Cerebellar cortex (tissue), 1 donor: Measurements from ENCODE around the gene PRAMEF2.
"Not testable (repeated sequence)": the region's sequence is repeated elsewhere in the genome, so short reads cannot be mapped to it uniquely, and the experiment has no call there.

ENCODE experiments used
- DNase-seq: peaks from one replicate; pipeline ENCODE4 v3.0.0-alpha.2; 2015; ENCODE audit warnings: low spot score

The PRAMEF2 gene, protein sequence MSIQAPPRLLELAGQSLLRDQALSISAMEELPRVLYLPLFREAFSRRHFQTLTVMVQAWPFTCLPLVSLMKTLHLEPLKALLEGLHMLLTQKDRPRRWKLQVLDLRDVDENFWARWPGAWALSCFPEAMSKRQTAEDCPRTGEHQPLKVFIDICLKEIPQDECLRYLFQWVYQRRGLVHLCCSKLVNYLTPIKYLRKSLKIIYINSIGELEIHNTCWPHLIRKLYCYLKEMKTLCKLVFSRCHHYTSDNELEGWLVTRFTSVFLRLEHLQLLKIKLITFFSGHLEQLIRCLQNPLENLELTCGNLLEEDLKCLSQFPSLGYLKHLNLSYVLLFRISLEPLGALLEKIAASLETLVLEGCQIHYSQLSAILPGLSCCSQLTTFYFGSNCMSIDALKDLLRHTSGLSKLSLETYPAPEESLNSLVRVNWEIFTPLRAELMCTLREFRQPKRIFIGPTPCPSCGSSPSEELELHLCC

DNA sequence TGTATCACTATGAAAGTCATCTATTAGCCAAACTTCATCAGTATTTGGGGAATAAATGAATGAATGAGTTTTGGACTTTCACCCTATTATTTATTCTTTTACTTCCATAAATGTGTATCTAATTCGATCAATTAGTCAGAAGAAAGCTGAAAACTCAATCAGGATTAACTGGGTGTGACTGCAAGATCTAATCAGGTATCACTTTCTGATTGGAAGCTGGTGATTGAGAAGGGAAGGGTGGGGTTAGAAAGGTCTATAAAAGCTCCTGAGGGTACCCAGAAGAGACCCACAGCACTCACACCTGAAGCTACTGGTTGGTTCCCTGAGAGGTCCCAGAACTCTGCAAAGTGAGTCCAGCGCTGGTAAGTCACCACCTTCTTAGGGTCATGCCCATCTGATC lies at the start of gene PRAMEF2:
PRAMEF2 (plus strand) TSS at position 301 of the 400 bp plus-strand sequence. CDS start 1,924 bp downstream, outside the sequence.
- not testable (repeated sequence) for DNase-seq

DNA sequence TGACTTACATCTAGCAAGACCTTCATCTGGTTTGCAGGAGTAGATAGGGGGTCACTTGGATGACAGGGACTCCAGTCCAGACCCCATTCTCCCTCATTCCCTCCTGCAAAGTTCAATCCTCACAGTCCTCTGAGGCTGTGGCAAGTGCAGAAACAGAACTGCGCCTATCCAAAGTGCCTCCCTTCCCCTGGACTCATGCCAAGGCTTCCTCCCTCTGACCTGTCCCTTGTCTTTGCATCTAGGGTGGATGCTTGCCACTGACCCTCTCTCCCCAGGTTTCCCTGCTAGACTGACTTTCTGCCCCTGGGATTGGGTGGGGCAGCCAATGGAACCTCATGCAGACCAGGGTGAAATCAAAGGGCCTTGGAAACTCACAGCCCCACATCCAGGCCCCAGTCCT lies 47.0 kb upstream of the PRAMEF2 start:
- DNase-seq, result no peak

DNA sequence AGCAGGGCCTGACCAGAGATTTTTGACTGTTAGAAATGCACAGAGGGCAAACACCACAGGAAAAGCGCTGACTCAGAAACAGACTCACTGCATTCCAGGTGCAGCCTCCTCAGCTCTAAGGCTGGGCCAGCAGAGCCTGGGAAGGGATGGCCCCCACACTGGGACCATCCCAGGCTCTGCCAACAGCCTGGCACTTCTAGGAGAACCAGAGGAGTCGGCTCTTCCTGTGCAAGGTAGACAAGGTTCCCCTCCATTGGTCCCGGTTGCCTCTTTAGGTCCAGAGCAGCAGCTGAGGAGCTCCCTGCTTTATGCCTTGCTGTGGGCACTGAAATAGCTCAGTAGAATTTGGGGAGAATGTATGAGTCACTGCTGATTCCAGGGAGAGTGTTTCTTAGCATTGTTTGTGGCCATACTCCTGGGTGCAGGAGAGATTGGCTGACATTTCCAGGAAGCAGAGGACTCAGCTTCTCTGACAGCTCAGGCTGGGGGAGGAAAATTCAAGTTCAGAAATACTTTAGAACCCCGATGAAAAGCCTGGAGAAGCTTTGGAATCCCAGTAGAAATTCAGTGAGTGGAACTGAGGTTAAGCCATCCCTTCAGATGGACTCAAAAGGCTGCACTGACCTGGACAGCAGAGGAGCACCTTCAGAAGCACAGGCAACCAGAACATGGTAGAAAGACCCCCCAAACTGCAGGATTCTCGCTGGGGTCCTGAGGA lies 46.0 kb upstream of the PRAMEF2 start:
- no peak for DNase-seq

DNA sequence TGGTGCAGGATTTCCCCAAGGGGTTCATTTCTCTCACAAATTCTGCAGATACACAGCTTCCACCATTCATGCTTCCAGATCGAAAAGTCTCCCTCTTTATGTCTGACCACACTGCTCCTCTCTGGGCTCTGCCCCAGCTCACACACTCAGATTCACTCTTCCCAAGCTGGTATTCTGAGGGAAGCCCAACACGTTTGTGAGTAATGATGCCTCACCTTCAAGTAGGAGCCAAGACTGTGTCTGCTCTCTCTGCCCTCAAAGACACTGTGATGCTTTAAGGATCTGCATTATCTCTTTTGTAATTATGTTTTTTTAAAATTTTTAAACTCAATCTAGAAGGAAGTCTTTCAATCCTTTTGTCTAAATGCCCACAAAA lies 45.5 kb upstream of the PRAMEF2 start:
- DNase-seq, result no peak

DNA sequence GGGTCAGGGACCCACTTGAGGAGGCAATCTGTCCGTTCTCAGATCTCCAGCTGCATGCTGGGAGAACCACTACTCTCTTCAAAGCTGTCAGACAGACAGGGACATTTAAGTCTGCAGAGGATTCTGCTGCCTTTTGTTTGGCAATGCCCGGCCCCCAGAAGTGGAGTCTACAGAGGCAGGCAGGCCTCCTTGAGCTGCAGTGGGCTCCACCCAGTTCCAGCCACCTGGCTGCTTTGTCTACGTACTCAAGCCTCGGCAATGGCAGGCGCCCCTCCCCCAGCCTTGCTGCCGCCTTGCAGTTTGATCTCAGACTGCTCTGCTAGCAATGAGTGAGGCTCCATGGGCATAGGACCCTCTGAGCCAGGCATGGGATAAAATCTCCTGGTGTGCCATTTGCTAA lies 37.8 kb upstream of the PRAMEF2 start:
- DNase-seq, result not testable (repeated sequence)

DNA sequence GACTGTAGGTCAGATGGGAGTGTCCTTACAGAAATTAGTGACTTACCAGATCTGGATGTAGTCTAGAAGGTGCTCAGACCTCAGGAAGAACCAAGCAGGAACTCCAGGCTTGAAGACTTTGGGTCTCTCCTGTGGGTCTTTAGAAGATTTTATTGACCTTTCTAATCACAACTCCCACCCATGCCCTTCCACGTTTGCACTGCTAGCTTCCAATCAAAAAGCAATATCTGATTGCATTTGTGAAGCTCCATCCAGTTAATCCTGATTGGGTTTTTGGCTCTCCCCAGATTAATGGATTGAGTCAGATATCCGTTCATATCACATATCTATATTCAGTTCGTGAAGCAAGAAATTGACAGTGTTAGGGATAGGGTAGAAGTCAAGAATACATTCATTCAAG lies 25.6 kb upstream of the PRAMEF2 start, which contains the start of gene PRAMEF11:
PRAMEF11 (minus strand) TSS at position 101 of the 400 bp plus-strand sequence. CDS start 2,621 bp downstream, outside the sequence.
- not testable (repeated sequence) for DNase-seq

DNA sequence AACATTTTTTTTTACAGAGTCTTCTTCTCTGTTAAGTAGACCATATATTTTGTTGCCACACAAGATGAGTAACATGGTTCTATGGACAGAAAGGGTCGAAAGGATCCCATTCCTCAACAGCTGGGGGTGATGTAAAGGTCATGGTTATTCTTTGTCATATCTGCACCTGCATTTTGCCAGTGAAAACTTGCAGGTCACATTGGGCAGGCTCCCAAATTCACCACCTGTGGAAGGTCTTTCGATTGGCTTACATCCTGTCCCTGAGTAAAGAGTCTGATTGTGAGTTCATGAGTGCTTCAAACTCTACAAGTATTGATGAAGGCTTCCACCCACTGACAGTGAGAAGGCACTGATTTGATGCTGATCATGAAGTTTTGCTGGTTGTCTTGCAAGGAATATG lies 23.6 kb upstream of the PRAMEF2 start:
- not testable (repeated sequence) for DNase-seq

DNA sequence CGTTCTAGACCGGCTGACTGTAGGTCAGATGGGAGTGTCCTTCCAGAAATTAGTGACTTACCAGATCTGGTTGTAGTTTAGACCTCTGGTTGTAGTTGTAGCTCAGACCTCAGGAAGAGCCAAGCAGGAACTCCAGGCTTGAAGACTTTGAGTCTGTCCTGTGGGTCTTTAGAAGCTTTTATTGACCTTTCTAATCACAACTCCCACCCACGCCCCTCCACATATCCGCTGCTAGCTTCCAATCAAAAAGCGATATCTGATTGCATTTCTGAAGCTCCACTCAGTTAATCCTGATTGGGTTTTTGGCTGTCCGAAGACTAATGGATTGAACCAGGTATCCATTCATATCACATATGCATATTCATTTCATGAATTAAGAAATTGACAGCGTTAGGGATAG lies 8.3 kb upstream of the PRAMEF2 start, which contains the start of gene HNRNPCL1:
HNRNPCL1 (minus strand) TSS at position 101 of the 400 bp plus-strand sequence. CDS start 431 bp downstream, outside the sequence.
- DNase-seq, result not testable (repeated sequence)

DNA sequence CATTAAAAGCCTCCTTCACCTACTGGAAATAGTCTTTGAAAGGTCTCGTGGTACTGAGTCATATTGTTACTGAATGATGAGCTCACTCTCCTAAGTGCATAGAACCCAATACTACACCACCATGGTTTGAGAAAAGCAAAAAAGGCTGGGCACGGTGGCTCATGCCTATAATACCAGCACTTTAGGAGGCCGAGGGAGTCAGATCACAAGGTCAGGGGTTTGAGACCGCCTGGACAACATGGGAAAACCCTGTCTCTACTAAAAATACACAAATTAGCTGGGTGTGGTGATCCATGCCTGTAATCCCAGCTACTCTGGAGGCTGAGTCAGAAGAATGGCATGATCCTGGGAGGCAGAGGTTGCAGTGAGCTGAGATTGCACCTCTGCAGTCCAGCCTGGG lies 5.1 kb upstream of the PRAMEF2 start:
- DNase-seq, result no peak

DNA sequence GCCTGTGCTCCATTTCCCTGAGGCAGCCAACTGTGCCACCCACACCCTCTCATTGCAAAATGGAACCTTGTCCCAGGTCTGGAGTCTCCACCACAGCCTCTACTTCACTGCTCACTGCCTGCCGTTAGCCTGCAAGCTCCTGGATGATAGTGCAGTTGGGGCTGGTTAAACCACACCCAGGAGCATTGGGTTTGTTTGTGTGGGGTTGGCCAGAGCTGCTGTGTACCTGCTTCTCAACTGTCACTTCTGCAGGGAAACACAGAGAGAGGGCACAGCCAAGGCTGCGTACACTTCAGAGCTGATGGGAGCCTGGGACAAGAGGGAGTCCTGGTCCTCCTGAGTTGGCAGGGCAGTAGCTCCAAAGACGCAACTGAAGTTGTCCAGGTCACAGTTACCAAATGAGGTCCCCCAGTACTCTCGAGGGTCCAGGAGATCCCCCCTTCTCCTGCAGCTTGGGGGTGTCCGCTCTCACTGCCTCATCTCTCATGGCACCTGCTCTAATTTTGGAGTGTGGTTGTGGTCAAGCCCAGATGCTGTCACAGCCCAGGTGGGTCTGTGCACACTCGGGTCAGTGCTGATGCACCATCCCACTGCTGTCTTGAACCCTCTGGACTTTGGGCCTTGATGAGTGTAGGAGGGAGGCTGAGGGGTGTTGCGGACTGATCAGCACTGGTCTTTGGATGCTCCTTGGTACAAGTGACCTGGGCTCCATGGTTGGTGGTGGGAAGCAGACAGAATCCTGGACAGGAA lies 6.4 kb downstream of the PRAMEF2 start:
- DNase-seq, result not testable (repeated sequence)

DNA sequence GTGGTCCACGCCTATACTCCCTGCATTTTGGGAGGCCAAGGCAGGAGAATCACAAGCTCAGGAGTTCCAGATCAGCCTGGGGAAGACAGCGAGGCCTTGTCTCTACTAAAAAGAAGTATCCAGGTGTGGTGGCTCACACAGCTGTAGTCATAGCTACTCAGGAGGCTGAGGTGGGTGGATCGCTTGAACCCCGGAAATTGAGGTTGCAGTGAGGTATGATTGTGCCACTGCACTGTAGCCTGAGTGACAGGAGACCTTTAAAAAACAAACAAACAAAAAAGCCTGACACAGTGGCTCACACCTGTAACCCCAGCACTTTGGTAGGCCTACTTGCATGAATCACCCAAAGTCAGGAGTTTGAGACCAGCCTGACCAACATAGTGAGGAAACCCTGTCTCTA lies 21.6 kb downstream of the PRAMEF2 start:
- not testable (repeated sequence) for DNase-seq

DNA sequence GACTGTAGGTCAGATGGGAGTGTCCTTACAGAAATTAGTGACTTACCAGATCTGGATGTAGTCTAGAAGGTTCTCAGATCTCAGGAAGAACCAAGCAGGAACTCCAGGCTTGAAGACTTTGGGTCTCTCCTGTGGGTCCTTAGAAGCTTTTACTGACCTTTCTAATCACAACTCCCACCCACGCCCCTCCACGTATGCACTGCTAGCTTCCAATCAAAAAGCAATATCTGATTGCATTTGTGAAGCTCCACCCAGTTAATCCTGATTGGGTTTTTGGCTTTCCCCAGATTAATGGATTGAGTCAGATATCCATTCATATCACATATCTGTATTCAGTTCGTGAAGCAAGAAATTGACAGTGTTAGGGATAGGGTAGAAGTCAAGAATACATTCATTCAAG lies 29.2 kb downstream of the PRAMEF2 start, which contains the start of gene PRAMEF4:
PRAMEF4 (minus strand) TSS at position 101 of the 400 bp plus-strand sequence. CDS start 2,807 bp downstream, outside the sequence.
- DNase-seq, result not testable (repeated sequence)

DNA sequence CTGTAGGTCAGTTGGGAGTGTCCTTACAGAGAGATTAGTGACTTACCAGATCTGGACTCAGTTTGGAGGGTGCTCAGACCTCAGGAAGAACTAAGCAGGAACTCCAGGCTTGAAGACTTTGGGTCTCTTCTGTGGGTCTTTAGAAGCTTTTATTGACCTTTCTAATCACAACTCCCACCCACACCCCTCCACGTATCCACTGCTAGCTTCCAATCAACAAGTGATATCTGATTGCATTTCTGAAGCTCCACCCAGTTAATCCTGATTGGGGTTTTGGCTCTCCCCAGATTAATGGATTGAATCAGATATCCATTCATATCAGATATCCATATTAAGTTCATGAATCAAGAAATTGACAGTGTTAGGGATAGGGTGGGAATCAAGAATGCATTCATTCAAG lies 41.3 kb downstream of the PRAMEF2 start, which contains the start of gene PRAMEF10:
PRAMEF10 (minus strand) TSS at position 101 of the 400 bp plus-strand sequence. CDS start 2,423 bp downstream, outside the sequence.
- not testable (repeated sequence) for DNase-seq

DNA sequence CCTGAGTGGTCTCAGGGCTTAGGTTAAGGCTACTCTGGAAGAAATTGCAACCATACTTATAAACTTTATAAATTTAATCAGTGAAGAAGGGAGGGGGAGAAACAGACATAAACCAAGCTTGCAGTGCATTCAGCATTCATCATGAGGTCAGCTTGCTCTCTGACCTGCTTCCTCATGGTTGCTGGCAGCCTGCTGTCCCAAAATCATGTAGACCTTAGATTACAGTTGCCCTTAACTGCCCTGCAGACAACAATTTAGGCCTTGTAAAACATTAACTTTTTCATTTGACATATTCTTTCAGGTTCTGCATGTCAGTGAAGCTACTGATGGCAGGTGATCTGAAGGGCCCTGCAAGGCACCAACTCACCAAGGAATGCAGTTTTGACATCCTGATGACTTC lies 42.3 kb downstream of the PRAMEF2 start:
- DNase-seq, result not testable (repeated sequence)

DNA sequence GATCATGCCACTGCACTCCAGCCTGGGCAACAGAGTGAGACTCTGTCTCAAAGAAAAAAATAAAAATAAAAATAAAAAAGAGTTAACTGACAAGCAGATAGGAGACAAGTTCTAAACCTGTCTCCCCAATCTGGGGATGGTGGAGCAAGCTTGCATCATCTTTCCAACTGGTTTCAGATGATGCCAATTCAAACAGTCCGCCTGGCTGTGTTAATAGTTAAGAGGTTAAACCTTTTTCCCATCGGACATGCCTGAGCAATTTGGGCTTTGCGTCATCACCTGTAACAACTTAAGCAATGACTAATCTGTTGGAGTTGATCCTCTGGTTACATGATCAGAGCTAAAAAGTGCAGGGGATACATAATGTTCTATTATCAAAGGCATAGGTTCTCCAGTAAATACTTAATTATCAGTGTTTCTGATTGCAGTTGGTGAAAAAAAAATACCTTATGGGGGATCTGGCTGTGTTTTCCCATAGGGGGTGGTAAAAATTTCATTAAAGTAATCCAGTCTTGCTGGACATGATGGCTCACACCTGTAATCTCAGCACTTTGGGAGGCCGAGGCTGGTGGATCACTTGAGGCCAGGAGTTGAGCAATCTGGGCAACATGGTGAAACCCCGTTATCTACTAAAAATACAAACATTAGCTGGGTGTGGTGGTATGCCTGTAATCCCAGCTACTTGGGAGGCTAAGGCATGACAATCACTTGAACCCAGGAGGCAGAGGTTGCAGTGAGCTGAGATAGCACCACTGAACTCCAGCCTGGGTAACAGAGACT lies 47.1 kb downstream of the PRAMEF2 start:
- DNase-seq, result not testable (repeated sequence)
